Neuron (in vitro differentiated cells): ENCODE results near the gene PCDH8.

Experiments used
- H2AFZ ChIP-seq: one replicate; pipeline ENCODE4 v1.6.1; 2013; ENCODE audit warnings: low read depth, mild to moderate bottlenecking, inconsistent platforms, low read length, moderate library complexity
- H3K27me3 ChIP-seq: one replicate; pipeline ENCODE4 v1.6.1; 2013; ENCODE audit warnings: low read length; ENCODE audit not compliant: insufficient read depth
- H3K36me3 ChIP-seq: one replicate; pipeline ENCODE4 v1.6.1; 2013; ENCODE audit warnings: low read length; ENCODE audit not compliant: insufficient read depth
- H3K4me1 ChIP-seq: one replicate; pipeline ENCODE4 v1.6.1; 2013; ENCODE audit warnings: low read length; ENCODE audit not compliant: insufficient read depth
- H3K4me3 ChIP-seq: 2 replicates; pipeline ENCODE4 v1.5.1; 2013; ENCODE audit warnings: mild to moderate bottlenecking, low read length, moderate library complexity
- H3K9me3 ChIP-seq: one replicate; pipeline ENCODE4 v1.6.1; 2013; ENCODE audit warnings: low read length

PCDH8 gene, protein sequence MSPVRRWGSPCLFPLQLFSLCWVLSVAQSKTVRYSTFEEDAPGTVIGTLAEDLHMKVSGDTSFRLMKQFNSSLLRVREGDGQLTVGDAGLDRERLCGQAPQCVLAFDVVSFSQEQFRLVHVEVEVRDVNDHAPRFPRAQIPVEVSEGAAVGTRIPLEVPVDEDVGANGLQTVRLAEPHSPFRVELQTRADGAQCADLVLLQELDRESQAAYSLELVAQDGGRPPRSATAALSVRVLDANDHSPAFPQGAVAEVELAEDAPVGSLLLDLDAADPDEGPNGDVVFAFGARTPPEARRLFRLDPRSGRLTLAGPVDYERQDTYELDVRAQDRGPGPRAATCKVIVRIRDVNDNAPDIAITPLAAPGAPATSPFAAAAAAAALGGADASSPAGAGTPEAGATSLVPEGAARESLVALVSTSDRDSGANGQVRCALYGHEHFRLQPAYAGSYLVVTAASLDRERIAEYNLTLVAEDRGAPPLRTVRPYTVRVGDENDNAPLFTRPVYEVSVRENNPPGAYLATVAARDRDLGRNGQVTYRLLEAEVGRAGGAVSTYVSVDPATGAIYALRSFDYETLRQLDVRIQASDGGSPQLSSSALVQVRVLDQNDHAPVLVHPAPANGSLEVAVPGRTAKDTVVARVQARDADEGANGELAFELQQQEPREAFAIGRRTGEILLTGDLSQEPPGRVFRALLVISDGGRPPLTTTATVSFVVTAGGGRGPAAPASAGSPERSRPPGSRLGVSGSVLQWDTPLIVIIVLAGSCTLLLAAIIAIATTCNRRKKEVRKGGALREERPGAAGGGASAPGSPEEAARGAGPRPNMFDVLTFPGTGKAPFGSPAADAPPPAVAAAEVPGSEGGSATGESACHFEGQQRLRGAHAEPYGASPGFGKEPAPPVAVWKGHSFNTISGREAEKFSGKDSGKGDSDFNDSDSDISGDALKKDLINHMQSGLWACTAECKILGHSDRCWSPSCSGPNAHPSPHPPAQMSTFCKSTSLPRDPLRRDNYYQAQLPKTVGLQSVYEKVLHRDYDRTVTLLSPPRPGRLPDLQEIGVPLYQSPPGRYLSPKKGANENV

GRCh38 chr13:52848455-52849195, at the start of gene PCDH8:
TSS of gene PCDH8 (minus strand) at chr13:52848640. CDS start at chr13:52848436, 204 bp downstream.
- peak within 1 kb of the TSS; percentile 83 for H3K4me3 ChIP-seq
- peaks cover 41% of the 10 kb centered on the region for H3K4me1 ChIP-seq
- peaks cover 28% of the 10 kb centered on the region for H3K9me3 ChIP-seq
- no peaks in the 10 kb centered on the region for H3K27me3 ChIP-seq
- peaks cover 39% of the 10 kb centered on the region for H3K36me3 ChIP-seq
- peak within 1 kb of the TSS; percentile 23 for H2AFZ ChIP-seq

DNA sequence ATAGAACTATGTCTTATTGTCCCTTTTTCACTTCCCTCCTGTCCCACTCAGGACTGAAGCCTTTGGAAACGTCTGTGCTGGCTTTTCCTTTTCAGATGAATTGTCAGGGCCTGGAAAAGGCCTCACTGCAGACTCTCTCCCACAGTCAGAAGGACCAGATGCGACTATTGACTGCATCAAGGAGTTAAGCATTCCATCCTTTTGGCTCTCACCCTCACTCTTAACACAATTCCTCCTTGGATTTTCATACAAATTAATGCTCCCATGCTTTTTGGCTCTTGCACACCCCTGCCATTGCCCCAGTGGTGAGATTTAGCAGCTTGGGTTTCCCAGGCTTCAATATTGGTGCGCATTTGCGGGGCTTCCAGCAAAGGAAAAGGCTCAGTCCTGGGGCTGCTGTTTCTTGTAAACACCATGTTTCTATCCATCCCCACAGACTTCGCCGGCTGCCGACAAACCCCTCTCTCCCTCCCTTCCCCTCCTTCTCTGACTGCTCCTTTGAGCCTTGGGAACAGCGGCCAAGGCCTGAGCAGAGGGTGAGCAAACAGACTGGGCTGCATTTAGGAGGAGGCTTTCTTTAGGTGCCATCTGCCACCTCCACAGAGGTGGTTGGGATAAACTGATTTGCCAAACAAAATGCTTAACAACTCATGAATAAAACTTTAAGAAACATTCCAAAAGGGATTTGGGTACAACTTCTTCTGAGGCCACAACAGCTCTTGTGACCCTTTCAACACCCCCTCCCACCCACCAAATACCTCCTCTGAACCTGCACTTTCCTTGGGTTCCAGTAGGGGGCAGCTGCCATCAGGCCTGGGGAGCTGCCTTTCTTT, 48.6 kb upstream of the PCDH8 start:
- peak overlapping the region; percentile 41 for H2AFZ ChIP-seq
- no peak overlapping the region for H3K4me3 ChIP-seq
- no peaks in the 10 kb centered on the region for H3K36me3 ChIP-seq
- peaks cover 33% of the 10 kb centered on the region for H3K4me1 ChIP-seq
- no peaks in the 10 kb centered on the region for H3K27me3 ChIP-seq
- no peaks in the 10 kb centered on the region for H3K9me3 ChIP-seq

GRCh38 chr13:52894413-52894812, 46.0 kb upstream of the PCDH8 start:
- no peaks in the 10 kb centered on the region for H3K9me3 ChIP-seq
- H3K36me3 ChIP-seq = no peaks in the 10 kb centered on the region
- H3K4me1 ChIP-seq = peaks cover 33% of the 10 kb centered on the region
- no peaks in the 10 kb centered on the region for H3K27me3 ChIP-seq
- H3K4me3 ChIP-seq = no peak overlapping the region
- no peak overlapping the region for H2AFZ ChIP-seq

- H3K9me3 ChIP-seq = peaks cover 2% of the 10 kb centered on the region
- H3K4me3 ChIP-seq = no peak overlapping the region
- H3K4me1 ChIP-seq = peaks cover 33% of the 10 kb centered on the region
- no peaks in the 10 kb centered on the region for H3K36me3 ChIP-seq
- no peak overlapping the region for H2AFZ ChIP-seq
- no peaks in the 10 kb centered on the region for H3K27me3 ChIP-seq
Measured at GRCh38 chr13:52892925-52893324, 44.5 kb upstream of the PCDH8 start.

DNA sequence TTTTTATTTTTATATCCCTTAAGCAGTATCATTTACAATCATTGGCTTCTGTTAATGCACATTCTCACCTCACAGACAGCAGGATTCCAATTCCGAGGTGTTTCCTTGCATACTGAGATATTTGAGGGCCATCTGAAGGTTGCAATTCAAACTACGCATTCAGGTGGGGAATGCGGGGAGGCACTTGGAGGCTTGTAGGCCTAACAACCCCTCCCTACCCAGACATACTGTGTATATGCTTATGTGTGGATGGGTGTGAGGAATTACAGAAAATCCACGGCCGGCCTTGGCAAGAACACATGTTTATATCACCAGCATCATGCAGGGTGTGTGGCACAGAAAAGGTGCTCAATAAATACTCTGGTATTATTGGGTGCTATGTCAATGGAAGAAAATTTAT, 43.3 kb upstream of the PCDH8 start:
- H3K36me3 ChIP-seq = no peaks in the 10 kb centered on the region
- H2AFZ ChIP-seq = no peak overlapping the region
- peaks cover 2% of the 10 kb centered on the region for H3K9me3 ChIP-seq
- peaks cover 35% of the 10 kb centered on the region for H3K4me1 ChIP-seq
- H3K27me3 ChIP-seq = no peaks in the 10 kb centered on the region
- no peak overlapping the region for H3K4me3 ChIP-seq

GRCh38 chr13:52887165-52887564, 38.7 kb upstream of the PCDH8 start:
- no peak overlapping the region for H2AFZ ChIP-seq
- H3K36me3 ChIP-seq = no peaks in the 10 kb centered on the region
- H3K4me3 ChIP-seq = no peak overlapping the region
- H3K4me1 ChIP-seq = peaks cover 16% of the 10 kb centered on the region
- no peaks in the 10 kb centered on the region for H3K27me3 ChIP-seq
- peaks cover 4% of the 10 kb centered on the region for H3K9me3 ChIP-seq

DNA sequence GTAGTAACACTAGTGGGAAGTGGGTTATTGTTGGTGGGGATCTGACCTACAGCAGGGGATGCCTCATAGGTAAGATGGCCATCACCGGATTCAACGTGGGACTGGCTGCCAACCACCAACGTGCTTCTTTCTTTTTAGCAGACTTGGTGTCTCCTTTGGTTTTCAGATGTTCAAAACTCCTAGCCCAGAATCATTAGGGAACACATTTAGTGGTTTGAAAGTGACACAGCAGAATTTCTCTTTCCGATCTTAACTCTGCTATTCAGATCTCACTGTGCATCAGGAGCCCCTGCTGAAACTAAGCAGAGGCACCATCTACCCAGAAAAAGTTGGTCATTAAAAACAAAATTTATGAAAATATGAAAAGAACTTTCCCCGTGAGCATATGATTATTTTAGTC, 36.7 kb upstream of the PCDH8 start:
- no peak overlapping the region for H2AFZ ChIP-seq
- no peaks in the 10 kb centered on the region for H3K36me3 ChIP-seq
- H3K4me3 ChIP-seq = no peak overlapping the region
- peaks cover 25% of the 10 kb centered on the region for H3K4me1 ChIP-seq
- peaks cover 4% of the 10 kb centered on the region for H3K9me3 ChIP-seq
- no peaks in the 10 kb centered on the region for H3K27me3 ChIP-seq

DNA sequence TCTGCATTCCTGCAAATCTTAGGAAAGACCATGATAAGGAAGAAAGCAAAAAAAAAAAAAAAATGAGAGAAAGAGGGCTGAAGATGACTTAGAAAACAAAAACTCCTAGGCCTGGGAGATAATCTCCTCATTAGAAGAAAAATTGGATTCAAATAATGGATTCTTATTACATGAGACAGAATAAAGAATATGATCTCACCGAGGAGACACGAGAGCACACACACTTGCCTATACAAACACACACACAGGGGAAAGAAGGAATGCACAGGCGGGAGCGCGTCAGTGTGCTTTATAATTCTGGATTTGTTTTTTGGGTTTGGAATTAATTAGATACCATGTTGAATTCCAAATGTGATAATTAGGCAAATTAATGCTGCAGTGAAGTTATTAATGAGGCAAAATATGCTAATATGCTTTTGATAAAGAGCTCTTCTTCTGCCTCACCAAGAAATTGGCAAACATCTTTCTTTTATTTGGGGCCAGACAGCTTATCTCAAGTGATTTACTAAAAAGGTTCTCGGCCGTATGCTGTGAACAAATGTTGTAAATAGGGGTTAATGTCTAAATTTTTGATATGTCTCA, 36.1 kb upstream of the PCDH8 start:
- no peak overlapping the region for H3K4me3 ChIP-seq
- H3K4me1 ChIP-seq = peaks cover 28% of the 10 kb centered on the region
- no peaks in the 10 kb centered on the region for H3K27me3 ChIP-seq
- peaks cover 4% of the 10 kb centered on the region for H3K9me3 ChIP-seq
- H2AFZ ChIP-seq = no peak overlapping the region
- H3K36me3 ChIP-seq = no peaks in the 10 kb centered on the region

- no peaks in the 10 kb centered on the region for H3K36me3 ChIP-seq
- peaks cover 2% of the 10 kb centered on the region for H3K9me3 ChIP-seq
- H3K4me3 ChIP-seq = no peak overlapping the region
- peaks cover 28% of the 10 kb centered on the region for H3K4me1 ChIP-seq
- H2AFZ ChIP-seq = no peak overlapping the region
- H3K27me3 ChIP-seq = no peaks in the 10 kb centered on the region
Measured at GRCh38 chr13:52882785-52883184, 34.3 kb upstream of the PCDH8 start.

DNA sequence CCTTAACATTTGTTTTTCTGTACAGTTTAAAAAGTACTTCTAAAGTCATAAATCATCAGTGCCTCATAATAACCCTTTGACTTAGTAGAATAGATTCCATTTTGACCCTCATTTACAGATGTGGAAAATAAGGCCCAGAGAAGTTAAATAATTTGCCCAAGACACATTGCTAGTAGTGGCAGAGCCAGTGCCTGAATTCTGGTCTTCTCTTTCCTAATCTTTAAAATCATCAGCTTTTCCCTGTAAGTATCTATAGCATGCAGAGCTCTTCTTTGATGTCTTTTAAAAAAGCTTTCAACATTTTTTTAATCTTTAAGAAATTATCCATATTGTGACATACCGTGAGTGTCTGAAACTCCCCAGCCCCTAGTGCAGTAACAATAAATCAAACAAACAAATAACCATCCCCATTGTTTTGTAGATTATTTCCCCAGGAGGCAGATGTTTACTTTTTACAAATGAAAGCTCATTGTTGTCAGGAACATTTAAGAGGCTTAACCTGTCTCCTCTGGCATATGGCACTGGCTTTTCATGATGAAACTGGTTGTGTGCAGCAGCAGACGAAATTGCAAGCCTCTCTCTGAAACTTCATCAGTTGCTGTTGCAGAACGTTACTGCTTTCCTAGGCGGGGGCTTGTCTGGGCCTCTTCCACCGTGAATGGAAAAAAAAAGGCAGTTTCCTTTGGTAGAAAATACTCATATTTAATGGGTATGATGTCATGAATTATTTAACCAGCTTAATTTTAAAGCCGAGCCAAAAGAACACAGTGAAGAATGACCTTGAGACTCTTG, 31.7 kb upstream of the PCDH8 start:
- Histone ChIP-seq H3K9me3 (peaks cover 7% of the 10 kb centered on the region), H3K27me3 (no peaks in the 10 kb centered on the region), H3K36me3 (no peaks in the 10 kb centered on the region), H3K4me3 (no peak overlapping the region), H2AFZ (no peak overlapping the region), H3K4me1 (peaks cover 18% of the 10 kb centered on the region)

DNA sequence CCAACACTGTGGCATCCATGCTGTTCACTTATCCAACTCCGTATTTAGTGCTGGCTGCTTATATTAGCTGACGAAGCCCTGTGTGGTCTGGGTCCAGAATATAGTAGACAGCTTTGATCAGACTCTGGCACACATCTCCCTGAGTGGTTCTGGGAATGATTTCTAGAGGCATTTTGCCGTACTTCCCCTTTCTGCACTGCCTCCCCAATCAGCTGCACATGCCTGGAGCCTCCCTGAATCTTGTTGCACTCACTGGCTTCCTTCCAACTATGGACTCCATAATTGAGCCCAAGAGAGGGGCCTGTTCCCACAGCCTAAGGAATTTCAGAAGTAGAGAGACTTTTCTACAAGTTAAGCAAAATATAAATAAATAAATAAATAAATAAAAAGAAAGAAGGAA, 30.4 kb upstream of the PCDH8 start:
- peaks cover 10% of the 10 kb centered on the region for H3K9me3 ChIP-seq
- peaks cover 18% of the 10 kb centered on the region for H3K4me1 ChIP-seq
- no peak overlapping the region for H3K4me3 ChIP-seq
- H3K36me3 ChIP-seq = no peaks in the 10 kb centered on the region
- H3K27me3 ChIP-seq = no peaks in the 10 kb centered on the region
- no peak overlapping the region for H2AFZ ChIP-seq
